ENCODE data around the gene ATP23.

DNA sequence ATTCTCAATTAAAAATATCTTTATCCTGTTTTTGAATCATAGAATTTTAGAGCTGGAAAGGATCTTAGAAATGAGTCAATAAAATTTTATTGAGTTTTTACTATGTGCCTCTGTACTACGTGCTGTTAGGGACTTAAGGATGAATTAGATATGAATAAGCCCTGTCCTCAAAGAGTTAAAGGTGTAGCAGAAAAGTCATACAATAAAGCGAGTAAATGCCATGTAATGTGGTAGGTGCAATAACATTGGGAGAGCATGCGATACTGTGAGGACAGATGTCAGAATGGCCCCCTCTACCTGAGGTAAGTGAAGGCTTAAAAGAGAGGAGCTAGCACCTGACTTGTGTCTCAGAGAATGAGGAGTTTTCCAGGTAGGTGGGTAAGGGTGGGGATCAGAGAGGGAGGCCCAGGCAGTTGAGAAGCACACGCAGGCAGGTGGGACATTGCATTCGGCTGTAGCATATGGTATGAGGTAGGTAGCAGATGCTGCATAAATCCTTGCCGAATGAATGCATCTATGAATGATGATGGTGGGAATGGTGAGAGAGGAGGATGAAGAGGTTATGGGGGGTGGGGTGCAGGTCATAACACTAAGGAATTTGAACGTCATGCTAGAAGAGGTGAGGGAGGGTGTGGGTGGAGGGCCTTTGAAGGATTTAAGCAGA, 35.4 kb upstream of the ATP23 start:
- TF ChIP-seq GATA2 (IDR thresholded peaks at IDR 0.05; ENCODE audit: low read depth, low read length) (no peak), GATA3 (IDR thresholded peaks at IDR 0.05; ENCODE audit: low read depth, low read length) (no peak)

All from SH-SY5Y (cell line).